Measurements from ENCODE around the gene PAH. TPM values are rescaled to one million over a fixed set of nuclear protein-coding genes. Genes with fewer than 3 reads are reported as not detected.

Gene PAH
- total RNA-seq, 2 experiments from 2014 or later: not detected

GRCh38 chr12:102793921-102794320 is 123.1 kb downstream of the PAH start:
- Histone ChIP-seq H3K36me3 (ENCODE audit: insufficient read depth, low read length) (no peaks in the 10 kb centered on the region), H3K27me3 (ENCODE audit: control insufficient read depth in 1 of 2, insufficient read depth in 2 of 2, low read length in 2 of 2) (no peaks in the 10 kb centered on the region), H3K27ac (ENCODE audit: low read depth in 1 of 2, low read length in 2 of 2) (no peak overlapping the region), H3K9me3 (ENCODE audit: control insufficient read depth in 1 of 2, insufficient read depth in 1 of 2, low read length in 2 of 2) (no peaks in the 10 kb centered on the region), H3K4me1 (ENCODE audit: insufficient read depth, low read length) (no peaks in the 10 kb centered on the region), H3K4me3 (ENCODE audit: low read length) (no peak overlapping the region)
- Mint-ChIP-seq H3K9me3 (no peaks in the 10 kb centered on the region), H3K4me1 (ENCODE audit: low read depth) (no peaks in the 10 kb centered on the region), H3K4me3 (no peak overlapping the region), H3K27me3 (peaks cover 32% of the 10 kb centered on the region), H3K27ac (no peak overlapping the region), H3K36me3 (ENCODE audit: low read depth) (no peaks in the 10 kb centered on the region)
- TF ChIP-seq CTCF (IDR thresholded peaks at IDR 0.05): no peak
- CTCF ChIA-PET: no interaction called here
- ATAC-seq (ENCODE audit: poor library complexity) (no peak), DNase-seq (no peak)
- intact Hi-C loops (cut with DNase I, micrococcal nuclease): no loop called here
- POLR2A ChIA-PET: no interaction called here

Other genes starting within 250 kb of the PAH start
- gene ASCL1, start 40.4 kb upstream of the PAH start, total RNA-seq: not detected

All from CD4-positive, alpha-beta T cell (primary cell).